AG09319 (cell line): Measurements from ENCODE around the gene ACOT11.
"Not testable (repeated sequence)": the region's sequence is repeated elsewhere in the genome, so short reads cannot be mapped to it uniquely, and the experiment has no call there.

Experiments used
- DNase-seq: peaks from one replicate; pipeline ENCODE4 v3.0.0-alpha.2; 2010; ENCODE audit warnings: low read depth; ENCODE audit errors: extremely low read depth
- TF ChIP-seq, protein P1 (sequence below): IDR thresholded peaks from 2 replicates; pipeline ENCODE4 v1.5.1; 2011; ENCODE audit warnings: low read depth, mild to moderate bottlenecking, inconsistent platforms, low read length, moderate library complexity

ACOT11 gene

DNA sequence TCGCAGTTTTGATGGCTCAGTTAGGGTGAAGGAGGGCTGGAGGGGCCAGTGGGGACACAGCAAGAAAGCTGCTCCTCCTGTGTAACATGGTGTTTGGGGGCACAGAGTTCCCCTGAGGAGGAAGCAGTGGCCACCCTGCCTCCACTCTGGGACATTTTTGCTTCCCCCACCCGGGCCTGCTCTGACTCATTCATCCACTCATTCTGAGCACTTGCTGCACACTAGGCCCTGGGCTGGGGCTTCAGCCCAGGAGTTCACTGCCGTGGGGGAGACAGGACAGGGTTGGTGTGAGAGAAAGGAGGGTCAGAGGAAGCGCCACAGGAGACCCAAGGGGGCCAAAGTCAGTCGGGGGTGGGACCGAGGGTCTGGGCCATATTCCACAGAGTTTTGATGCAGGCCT is 41.4 kb upstream of the ACOT11 start:
- DNase-seq = no peak
- TF ChIP-seq, protein P1, sequence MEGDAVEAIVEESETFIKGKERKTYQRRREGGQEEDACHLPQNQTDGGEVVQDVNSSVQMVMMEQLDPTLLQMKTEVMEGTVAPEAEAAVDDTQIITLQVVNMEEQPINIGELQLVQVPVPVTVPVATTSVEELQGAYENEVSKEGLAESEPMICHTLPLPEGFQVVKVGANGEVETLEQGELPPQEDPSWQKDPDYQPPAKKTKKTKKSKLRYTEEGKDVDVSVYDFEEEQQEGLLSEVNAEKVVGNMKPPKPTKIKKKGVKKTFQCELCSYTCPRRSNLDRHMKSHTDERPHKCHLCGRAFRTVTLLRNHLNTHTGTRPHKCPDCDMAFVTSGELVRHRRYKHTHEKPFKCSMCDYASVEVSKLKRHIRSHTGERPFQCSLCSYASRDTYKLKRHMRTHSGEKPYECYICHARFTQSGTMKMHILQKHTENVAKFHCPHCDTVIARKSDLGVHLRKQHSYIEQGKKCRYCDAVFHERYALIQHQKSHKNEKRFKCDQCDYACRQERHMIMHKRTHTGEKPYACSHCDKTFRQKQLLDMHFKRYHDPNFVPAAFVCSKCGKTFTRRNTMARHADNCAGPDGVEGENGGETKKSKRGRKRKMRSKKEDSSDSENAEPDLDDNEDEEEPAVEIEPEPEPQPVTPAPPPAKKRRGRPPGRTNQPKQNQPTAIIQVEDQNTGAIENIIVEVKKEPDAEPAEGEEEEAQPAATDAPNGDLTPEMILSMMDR = no peak

DNA sequence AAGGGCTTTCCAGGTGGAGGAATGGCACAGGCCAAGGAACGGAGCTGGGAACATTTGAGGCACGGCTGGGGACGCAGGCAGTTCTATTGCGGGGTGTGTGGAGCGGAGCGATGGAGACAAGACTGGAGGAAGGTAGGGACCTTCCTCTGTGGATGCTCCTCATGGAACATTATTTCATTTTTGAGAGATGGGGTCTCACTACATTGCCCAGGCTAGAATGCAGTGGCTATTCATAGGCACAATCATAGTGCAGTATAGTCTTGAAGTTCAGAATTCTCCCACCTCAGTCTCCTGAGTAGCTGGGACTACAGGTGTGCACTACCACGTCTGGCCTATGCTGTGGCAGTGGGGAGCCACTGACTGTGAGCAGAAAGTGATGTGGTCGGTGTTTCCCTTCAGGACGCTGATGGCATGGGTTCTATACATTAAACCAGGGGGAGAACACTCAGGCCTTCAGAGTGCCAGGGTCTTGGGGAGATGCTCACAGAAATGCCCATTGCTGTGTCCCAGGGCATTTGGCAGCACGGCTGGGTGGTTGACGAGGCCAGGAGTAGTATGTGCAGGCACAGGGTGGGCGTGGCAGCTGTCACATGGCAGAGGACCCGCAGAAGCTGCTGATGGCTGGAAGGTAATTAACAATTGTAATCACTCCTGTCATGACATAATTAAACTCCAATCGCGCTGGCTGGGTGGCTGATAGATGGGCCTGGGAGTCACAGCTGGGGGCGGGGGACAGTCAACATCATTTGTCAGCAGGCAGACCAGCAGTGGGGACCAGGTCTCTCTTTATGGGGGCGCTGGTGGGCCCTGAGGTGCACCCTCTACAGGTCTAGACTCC is 40.8 kb upstream of the ACOT11 start:
- no peak for DNase-seq
- TF ChIP-seq, protein P1 = no peak

DNA sequence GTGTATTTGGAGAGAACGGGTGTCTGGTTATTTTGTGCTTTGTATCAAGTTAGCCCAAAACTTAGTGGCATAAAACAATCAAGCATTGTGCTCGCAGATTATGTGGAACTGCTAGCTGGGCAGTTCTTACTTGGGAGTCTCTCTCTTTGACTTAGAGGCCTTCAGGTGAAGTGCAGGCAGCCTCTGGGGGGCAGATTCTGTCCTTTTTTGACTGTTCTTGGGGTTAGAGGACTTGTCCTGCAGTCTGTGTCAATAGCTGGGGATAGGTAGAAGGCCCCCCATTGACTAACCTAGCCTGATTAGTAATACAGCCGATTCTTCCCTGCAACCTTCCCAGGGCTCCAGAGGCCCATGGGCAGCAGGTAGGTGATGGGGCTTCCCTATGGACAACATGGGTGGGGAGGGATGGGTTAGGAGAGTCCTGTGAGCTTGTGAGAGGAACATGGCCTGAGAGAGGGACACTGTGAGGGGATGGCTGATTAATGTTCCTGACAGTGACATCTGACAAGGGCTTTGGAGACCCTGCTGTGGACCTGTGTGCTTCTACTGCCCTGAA is 37.2 kb upstream of the ACOT11 start:
- DNase-seq = no peak
- TF ChIP-seq, protein P1 = no peak

- not testable (repeated sequence) for DNase-seq
Observed at GRCh38 chr1:54513921-54514580, 34.0 kb upstream of the ACOT11 start.

DNA sequence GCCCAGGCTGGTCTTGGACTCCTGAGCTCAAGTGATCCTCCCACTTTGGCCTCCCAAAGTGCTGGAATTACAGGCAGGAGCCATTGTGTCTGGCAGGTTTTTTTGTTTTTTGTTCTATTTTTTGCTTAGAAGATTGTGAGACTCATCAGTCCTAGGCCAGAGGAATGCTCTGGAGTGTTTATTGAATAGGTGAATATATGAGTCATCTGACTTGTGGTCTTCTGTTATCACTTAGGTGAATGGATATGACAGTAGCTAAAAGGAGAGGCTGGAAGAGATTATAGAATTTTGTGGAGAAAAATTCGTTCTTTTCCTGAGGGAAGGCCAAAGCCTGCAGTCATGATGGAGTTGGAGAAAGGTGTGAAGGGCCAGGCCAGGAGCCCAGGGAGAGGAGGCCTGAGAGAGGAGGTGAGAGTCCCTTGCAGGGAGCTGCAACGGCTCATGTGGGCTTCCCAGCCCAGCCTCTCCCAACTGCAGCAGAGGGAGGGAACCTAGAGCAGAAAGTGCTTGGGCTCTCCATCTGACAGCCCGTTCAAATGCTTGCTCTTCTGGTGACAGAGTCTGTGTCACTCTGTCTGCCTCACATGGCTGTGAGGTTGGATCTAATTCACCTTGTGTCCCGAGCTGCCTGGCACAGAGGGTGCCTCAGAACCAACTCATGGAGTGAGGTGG is 31.6 kb upstream of the ACOT11 start:
- no peak for DNase-seq
- TF ChIP-seq, protein P1 = no peak

DNA sequence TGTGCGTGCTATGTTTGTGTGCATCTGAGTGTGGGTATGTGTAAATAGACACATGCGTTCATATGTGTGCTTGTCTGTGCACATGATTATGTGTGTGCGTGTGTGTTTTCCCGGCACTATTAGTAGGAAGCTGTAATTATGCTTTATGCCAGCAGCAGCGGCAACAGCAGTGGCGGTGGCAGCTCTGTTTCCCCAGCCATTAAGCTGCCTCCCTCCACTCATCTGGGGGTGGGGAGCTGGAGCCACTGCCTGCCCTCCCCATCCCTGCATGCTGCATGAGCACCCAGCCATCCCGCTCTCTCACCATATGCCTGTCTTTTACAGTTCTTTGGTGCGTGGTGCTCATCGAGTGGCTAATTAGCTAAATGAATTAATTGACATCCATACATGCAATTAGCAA is 30.5 kb upstream of the ACOT11 start:
- TF ChIP-seq, protein P1 = no peak
- DNase-seq = no peak

GRCh38 chr1:54518489-54518888 is 29.5 kb upstream of the ACOT11 start:
- TF ChIP-seq, protein P1 = no peak
- DNase-seq = no peak
